WTC11 (cell line): ENCODE data around the gene ADGRF3. TPM values are rescaled to one million over a fixed set of nuclear protein-coding genes. Genes with fewer than 3 reads are reported as not detected.

Experiments used
- ATAC-seq: fragments of 200-7000 bp; cut with Tn5 transposase; 2 replicates; pipeline ENCODE4 v1.10.0; 2021; ENCODE audit warnings: mild to moderate bottlenecking, moderate library complexity
- CTCF ChIA-PET: fragments of 300-600 bp; sonication (Branson Sonifier 250); formaldehyde crosslinking; loops from one replicate; lab custom pipeline; 2021; ENCODE audit warnings: antibody characterized with exemption; lab: Charles Lee
- POLR2A ChIA-PET: fragments of 350-600 bp; sonication (Branson Sonifier 250); formaldehyde crosslinking; loops from one replicate; lab custom pipeline; 2021; ENCODE audit warnings: antibody characterized with exemption; lab: Charles Lee
- DNase-seq: peaks from one replicate; pipeline ENCODE4 v3.0.0; 2021; ENCODE audit warnings: low spot score
- H3K27ac Mint-ChIP-seq: 2 replicates; pipeline ENCODE4 v1.8.0; 2021; ENCODE audit warnings: mixed read lengths
- H3K27me3 Mint-ChIP-seq: 2 replicates; pipeline ENCODE4 v1.8.0; 2021; ENCODE audit warnings: low read depth, mild to moderate bottlenecking, moderate library complexity, mixed read lengths
- H3K36me3 Mint-ChIP-seq: 2 replicates; pipeline ENCODE4 v1.8.0; 2021; ENCODE audit warnings: mixed read lengths
- H3K4me1 Mint-ChIP-seq: 2 replicates; pipeline ENCODE4 v1.8.0; 2022; ENCODE audit warnings: mixed read lengths
- H3K4me3 Mint-ChIP-seq: 2 replicates; pipeline ENCODE4 v1.8.0; 2021; ENCODE audit warnings: mild to moderate bottlenecking, moderate library complexity, mixed read lengths
- H3K9me3 Mint-ChIP-seq: 2 replicates; pipeline ENCODE4 v1.8.0; 2021; ENCODE audit warnings: mixed read lengths
- ATF1 ChIP-seq: sonication (generic); formaldehyde crosslinking; IDR thresholded peaks from 2 replicates; pipeline ENCODE4 v1.8.1; 2023; ENCODE audit warnings: mild to moderate bottlenecking, moderate library complexity, missing genetic modification reagents
- CREM ChIP-seq: sonication (generic); formaldehyde crosslinking; IDR thresholded peaks from 2 replicates; pipeline ENCODE4 v1.8.1; 2022; ENCODE audit warnings: mild to moderate bottlenecking, missing genetic modification reagents, moderate library complexity
- ELF4 ChIP-seq: sonication (generic); formaldehyde crosslinking; IDR thresholded peaks from 2 replicates; pipeline ENCODE4 v1.8.1; 2022; ENCODE audit warnings: low read depth, mild to moderate bottlenecking, moderate library complexity, missing genetic modification reagents
- FOXK1 ChIP-seq: sonication (generic); formaldehyde crosslinking; IDR thresholded peaks from 2 replicates; pipeline ENCODE4 v1.8.0; 2022; ENCODE audit warnings: mild to moderate bottlenecking, moderate library complexity, missing genetic modification reagents
- TCF7 ChIP-seq: sonication (generic); formaldehyde crosslinking; IDR thresholded peaks from 2 replicates; pipeline ENCODE4 v1.8.0; 2022; ENCODE audit warnings: mild to moderate bottlenecking, low read depth, missing genetic modification reagents, moderate library complexity
- TEAD1 ChIP-seq: sonication (generic); formaldehyde crosslinking; IDR thresholded peaks from 2 replicates; pipeline ENCODE4 v1.8.0; 2022; ENCODE audit warnings: mild to moderate bottlenecking, missing genetic modification reagents
- ZNF138 ChIP-seq: sonication (generic); formaldehyde crosslinking; conservative IDR thresholded peaks from 2 replicates; pipeline ENCODE4 v1.8.1; 2022; ENCODE audit warnings: mild to moderate bottlenecking, moderate library complexity, missing genetic modification reagents
- ZNF317 ChIP-seq: sonication (generic); formaldehyde crosslinking; IDR thresholded peaks from 2 replicates; pipeline ENCODE4 v1.8.1; 2023; ENCODE audit warnings: low read depth, mild to moderate bottlenecking, moderate library complexity, missing genetic modification reagents, borderline replicate concordance
- ZNF416 ChIP-seq: fragments of 250-450 bp; sonication (Bioruptor Pico); IDR thresholded peaks from 2 replicates; pipeline ENCODE4 v1.9.0; 2021; ENCODE audit warnings: mild to moderate bottlenecking, inconsistent platforms
- ZNF671 ChIP-seq: fragments of 250-450 bp; sonication (Bioruptor Pico); IDR thresholded peaks from 2 replicates; pipeline ENCODE4 v1.8.0; 2021; ENCODE audit warnings: mild to moderate bottlenecking
- total RNA-seq: library from RNA; stranded (reverse); gene quantifications from 3 replicates; pipeline ENCODE4 v1.2.3, GENCODE V29; 2021
- TF ChIP-seq, protein P1 (sequence below): sonication (generic); formaldehyde crosslinking; conservative IDR thresholded peaks from 2 replicates; pipeline ENCODE4 v1.8.1; 2023; ENCODE audit warnings: mild to moderate bottlenecking, low read depth, missing genetic modification reagents, moderate library complexity
- TF ChIP-seq, protein P2 (sequence below): fragments of 200-600 bp; IDR thresholded peaks from 2 replicates; pipeline ENCODE4 v1.8.0; 2022; ENCODE audit warnings: antibody characterized with exemption
- TF ChIP-seq, protein P3 (sequence below): sonication (generic); formaldehyde crosslinking; IDR thresholded peaks from 2 replicates; pipeline ENCODE4 v1.8.0; 2023; ENCODE audit warnings: mild to moderate bottlenecking, missing genetic modification reagents
- TF ChIP-seq, protein P4 (sequence below): fragments of 250-450 bp; sonication (Bioruptor Pico); conservative IDR thresholded peaks from 2 replicates; pipeline ENCODE4 v1.9.0; 2021; ENCODE audit warnings: mild to moderate bottlenecking
- TF ChIP-seq, protein P5 (sequence below): sonication (generic); formaldehyde crosslinking; IDR thresholded peaks from 2 replicates; pipeline ENCODE4 v1.8.1; 2023; ENCODE audit warnings: mild to moderate bottlenecking, missing genetic modification reagents
- TF ChIP-seq, protein P6 (sequence below): sonication (generic); formaldehyde crosslinking; IDR thresholded peaks from 2 replicates; pipeline ENCODE4 v1.8.0; 2022; ENCODE audit warnings: mild to moderate bottlenecking, missing genetic modification reagents
- TF ChIP-seq, protein P7 (sequence below): fragments of 250-450 bp; sonication (Bioruptor Pico); IDR thresholded peaks from 2 replicates; pipeline ENCODE4 v2.1.2; 2022; ENCODE audit warnings: mild to moderate bottlenecking, moderate library complexity
- TF ChIP-seq, protein P8 (sequence below): sonication (generic); formaldehyde crosslinking; IDR thresholded peaks from 2 replicates; pipeline ENCODE4 v1.8.1; 2023; ENCODE audit warnings: mild to moderate bottlenecking, missing genetic modification reagents, borderline replicate concordance

ADGRF3 gene
- total RNA-seq, 1 experiment from 2014 or later, result 0.48 TPM

DNA sequence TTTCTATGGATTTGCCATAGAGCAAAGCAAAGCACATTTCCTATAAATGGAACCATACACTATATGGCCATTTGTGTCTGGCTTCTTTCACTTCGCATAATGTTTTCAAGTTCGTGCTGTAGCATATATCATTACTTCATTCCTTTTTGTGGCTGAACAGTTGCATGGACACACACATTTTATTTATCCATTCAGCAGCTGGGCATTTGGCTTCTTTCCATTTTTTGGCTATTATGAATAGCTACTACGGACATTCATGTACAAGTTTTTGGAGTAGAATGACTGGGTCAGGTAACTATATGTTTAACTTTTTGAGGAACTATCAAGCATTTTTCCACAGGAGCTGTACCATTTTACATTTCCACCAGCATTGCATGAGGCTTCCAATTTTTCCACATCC lies 11.4 kb downstream of the ADGRF3 start (continued):
- TF ChIP-seq, protein P1, sequence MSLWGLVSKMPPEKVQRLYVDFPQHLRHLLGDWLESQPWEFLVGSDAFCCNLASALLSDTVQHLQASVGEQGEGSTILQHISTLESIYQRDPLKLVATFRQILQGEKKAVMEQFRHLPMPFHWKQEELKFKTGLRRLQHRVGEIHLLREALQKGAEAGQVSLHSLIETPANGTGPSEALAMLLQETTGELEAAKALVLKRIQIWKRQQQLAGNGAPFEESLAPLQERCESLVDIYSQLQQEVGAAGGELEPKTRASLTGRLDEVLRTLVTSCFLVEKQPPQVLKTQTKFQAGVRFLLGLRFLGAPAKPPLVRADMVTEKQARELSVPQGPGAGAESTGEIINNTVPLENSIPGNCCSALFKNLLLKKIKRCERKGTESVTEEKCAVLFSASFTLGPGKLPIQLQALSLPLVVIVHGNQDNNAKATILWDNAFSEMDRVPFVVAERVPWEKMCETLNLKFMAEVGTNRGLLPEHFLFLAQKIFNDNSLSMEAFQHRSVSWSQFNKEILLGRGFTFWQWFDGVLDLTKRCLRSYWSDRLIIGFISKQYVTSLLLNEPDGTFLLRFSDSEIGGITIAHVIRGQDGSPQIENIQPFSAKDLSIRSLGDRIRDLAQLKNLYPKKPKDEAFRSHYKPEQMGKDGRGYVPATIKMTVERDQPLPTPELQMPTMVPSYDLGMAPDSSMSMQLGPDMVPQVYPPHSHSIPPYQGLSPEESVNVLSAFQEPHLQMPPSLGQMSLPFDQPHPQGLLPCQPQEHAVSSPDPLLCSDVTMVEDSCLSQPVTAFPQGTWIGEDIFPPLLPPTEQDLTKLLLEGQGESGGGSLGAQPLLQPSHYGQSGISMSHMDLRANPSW (CRISPR knock-in tag), result no peak
- TF ChIP-seq, protein P2, sequence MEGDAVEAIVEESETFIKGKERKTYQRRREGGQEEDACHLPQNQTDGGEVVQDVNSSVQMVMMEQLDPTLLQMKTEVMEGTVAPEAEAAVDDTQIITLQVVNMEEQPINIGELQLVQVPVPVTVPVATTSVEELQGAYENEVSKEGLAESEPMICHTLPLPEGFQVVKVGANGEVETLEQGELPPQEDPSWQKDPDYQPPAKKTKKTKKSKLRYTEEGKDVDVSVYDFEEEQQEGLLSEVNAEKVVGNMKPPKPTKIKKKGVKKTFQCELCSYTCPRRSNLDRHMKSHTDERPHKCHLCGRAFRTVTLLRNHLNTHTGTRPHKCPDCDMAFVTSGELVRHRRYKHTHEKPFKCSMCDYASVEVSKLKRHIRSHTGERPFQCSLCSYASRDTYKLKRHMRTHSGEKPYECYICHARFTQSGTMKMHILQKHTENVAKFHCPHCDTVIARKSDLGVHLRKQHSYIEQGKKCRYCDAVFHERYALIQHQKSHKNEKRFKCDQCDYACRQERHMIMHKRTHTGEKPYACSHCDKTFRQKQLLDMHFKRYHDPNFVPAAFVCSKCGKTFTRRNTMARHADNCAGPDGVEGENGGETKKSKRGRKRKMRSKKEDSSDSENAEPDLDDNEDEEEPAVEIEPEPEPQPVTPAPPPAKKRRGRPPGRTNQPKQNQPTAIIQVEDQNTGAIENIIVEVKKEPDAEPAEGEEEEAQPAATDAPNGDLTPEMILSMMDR, result no peak
- TF ChIP-seq ATF1 (CRISPR knock-in tag) (no peak), ELF4 (CRISPR knock-in tag) (no peak), ZNF416 (CRISPR knock-in tag) (no peak), CREM (CRISPR knock-in tag) (no peak), ZNF671 (CRISPR knock-in tag) (no peak), TCF7 (CRISPR knock-in tag) (no peak), FOXK1 (CRISPR knock-in tag) (no peak)
- TF ChIP-seq, protein P3, sequence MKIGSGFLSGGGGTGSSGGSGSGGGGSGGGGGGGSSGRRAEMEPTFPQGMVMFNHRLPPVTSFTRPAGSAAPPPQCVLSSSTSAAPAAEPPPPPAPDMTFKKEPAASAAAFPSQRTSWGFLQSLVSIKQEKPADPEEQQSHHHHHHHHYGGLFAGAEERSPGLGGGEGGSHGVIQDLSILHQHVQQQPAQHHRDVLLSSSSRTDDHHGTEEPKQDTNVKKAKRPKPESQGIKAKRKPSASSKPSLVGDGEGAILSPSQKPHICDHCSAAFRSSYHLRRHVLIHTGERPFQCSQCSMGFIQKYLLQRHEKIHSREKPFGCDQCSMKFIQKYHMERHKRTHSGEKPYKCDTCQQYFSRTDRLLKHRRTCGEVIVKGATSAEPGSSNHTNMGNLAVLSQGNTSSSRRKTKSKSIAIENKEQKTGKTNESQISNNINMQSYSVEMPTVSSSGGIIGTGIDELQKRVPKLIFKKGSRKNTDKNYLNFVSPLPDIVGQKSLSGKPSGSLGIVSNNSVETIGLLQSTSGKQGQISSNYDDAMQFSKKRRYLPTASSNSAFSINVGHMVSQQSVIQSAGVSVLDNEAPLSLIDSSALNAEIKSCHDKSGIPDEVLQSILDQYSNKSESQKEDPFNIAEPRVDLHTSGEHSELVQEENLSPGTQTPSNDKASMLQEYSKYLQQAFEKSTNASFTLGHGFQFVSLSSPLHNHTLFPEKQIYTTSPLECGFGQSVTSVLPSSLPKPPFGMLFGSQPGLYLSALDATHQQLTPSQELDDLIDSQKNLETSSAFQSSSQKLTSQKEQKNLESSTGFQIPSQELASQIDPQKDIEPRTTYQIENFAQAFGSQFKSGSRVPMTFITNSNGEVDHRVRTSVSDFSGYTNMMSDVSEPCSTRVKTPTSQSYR, result no peak
- TF ChIP-seq, protein P4, sequence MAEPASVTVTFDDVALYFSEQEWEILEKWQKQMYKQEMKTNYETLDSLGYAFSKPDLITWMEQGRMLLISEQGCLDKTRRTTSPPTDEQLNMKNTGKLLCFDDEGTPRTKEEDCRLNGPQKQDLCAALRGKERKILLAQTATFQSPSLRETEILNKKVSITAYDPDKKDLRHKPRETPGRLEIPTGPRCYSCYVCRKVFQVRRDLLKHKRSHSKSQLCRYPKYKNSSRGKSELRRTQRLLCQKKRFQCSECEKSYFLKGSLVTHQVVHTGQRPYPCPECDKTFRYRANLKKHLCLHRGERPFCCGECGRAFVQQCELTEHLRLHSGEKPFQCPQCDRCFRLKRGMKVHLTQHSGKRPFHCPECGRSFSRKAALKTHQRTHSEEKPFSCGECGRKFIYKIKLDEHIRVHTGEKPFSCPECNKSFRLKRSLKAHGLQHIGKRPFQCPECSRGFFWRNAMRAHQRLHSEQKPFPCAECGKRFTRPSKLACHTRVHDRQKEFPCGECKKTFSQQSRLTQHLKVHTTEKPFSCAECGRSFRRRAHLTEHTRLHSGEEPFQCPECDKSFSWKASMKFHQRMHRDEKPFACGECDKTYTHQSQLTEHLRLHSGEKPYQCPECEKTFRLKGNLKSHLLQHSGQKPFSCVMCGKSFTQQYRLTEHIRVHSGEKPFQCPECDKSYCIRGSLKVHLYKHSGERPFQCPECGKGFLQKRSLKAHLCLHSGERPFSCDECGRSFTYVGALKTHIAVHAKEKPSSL (CRISPR knock-in tag), result no peak
- TF ChIP-seq, protein P5, sequence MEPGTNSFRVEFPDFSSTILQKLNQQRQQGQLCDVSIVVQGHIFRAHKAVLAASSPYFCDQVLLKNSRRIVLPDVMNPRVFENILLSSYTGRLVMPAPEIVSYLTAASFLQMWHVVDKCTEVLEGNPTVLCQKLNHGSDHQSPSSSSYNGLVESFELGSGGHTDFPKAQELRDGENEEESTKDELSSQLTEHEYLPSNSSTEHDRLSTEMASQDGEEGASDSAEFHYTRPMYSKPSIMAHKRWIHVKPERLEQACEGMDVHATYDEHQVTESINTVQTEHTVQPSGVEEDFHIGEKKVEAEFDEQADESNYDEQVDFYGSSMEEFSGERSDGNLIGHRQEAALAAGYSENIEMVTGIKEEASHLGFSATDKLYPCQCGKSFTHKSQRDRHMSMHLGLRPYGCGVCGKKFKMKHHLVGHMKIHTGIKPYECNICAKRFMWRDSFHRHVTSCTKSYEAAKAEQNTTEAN, result no peak
- TF ChIP-seq, protein P6, sequence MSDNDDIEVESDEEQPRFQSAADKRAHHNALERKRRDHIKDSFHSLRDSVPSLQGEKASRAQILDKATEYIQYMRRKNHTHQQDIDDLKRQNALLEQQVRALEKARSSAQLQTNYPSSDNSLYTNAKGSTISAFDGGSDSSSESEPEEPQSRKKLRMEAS (CRISPR knock-in tag), result no peak

DNA sequence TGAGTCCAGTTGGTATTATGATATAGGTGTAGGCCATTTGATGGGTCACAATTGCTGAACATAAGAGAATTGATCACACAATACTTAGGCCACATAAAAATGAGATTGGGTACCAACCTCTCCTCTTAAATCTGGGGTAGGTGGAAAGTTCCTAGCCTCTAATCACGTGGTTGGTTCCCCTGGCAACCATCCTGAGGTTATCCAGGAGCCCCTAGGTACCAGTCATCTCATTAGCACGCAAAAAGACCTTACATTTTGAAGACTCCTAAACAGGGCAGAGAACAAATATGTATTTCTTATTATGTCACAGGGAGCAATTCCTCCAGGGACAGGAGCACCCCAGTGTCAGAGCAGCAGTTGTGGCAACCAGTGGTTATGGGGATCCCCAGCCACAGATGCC lies 13.3 kb downstream of the ADGRF3 start:
- H3K36me3 Mint-ChIP-seq, result no peaks in the 10 kb centered on the region
- peaks cover 11% of the 10 kb centered on the region for H3K4me1 Mint-ChIP-seq
- ChIA-PET CTCF (interaction anchor here (1.0 kb wide), 1 partner anchor 17 kb away, joined by 3 read pairs; no protein-coding TSS in a partner anchor), POLR2A (interaction anchor here (1.5 kb wide), 1 partner anchor 12 kb away, joined by 4 read pairs; the partner anchor contains the start of gene SELENOI)
- H3K4me3 Mint-ChIP-seq, result no peak overlapping the region
- H3K27me3 Mint-ChIP-seq, result no peaks in the 10 kb centered on the region; the same call in 1 of the 2 replicates
- H3K27ac Mint-ChIP-seq, result no peak overlapping the region
- ATAC-seq (no peak), DNase-seq (no peak)
- no peaks in the 10 kb centered on the region for H3K9me3 Mint-ChIP-seq
- TF ChIP-seq ZNF138 (CRISPR knock-in tag) (no peak), TEAD1 (no peak), CREM (CRISPR knock-in tag) (no peak), ZNF317 (CRISPR knock-in tag) (no peak)
- TF ChIP-seq, protein P7, sequence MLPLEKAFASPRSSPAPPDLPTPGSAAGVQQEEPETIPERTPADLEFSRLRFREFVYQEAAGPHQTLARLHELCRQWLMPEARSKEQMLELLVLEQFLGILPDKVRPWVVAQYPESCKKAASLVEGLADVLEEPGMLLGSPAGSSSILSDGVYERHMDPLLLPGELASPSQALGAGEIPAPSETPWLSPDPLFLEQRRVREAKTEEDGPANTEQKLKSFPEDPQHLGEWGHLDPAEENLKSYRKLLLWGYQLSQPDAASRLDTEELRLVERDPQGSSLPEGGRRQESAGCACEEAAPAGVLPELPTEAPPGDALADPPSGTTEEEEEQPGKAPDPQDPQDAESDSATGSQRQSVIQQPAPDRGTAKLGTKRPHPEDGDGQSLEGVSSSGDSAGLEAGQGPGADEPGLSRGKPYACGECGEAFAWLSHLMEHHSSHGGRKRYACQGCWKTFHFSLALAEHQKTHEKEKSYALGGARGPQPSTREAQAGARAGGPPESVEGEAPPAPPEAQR (CRISPR knock-in tag), result no peak
- TF ChIP-seq, protein P8, sequence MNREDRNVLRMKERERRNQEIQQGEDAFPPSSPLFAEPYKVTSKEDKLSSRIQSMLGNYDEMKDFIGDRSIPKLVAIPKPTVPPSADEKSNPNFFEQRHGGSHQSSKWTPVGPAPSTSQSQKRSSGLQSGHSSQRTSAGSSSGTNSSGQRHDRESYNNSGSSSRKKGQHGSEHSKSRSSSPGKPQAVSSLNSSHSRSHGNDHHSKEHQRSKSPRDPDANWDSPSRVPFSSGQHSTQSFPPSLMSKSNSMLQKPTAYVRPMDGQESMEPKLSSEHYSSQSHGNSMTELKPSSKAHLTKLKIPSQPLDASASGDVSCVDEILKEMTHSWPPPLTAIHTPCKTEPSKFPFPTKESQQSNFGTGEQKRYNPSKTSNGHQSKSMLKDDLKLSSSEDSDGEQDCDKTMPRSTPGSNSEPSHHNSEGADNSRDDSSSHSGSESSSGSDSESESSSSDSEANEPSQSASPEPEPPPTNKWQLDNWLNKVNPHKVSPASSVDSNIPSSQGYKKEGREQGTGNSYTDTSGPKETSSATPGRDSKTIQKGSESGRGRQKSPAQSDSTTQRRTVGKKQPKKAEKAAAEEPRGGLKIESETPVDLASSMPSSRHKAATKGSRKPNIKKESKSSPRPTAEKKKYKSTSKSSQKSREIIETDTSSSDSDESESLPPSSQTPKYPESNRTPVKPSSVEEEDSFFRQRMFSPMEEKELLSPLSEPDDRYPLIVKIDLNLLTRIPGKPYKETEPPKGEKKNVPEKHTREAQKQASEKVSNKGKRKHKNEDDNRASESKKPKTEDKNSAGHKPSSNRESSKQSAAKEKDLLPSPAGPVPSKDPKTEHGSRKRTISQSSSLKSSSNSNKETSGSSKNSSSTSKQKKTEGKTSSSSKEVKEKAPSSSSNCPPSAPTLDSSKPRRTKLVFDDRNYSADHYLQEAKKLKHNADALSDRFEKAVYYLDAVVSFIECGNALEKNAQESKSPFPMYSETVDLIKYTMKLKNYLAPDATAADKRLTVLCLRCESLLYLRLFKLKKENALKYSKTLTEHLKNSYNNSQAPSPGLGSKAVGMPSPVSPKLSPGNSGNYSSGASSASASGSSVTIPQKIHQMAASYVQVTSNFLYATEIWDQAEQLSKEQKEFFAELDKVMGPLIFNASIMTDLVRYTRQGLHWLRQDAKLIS (CRISPR knock-in tag), result no peak
